ENCODE measurements around the gene PRTN3.
"Not testable (repeated sequence)": the region's sequence is repeated elsewhere in the genome, so short reads cannot be mapped to it uniquely, and the experiment has no call there.

Gene PRTN3

GRCh38 chr19:866769-867300 lies 26.0 kb downstream of the PRTN3 start:
- no peak for DNase-seq (ENCODE audit: low read depth)

GRCh38 chr19:867301-867793 lies 26.5 kb downstream of the PRTN3 start:
- DNase-seq (ENCODE audit: low read depth) = no peak

GRCh38 chr19:867855-868457 lies 27.2 kb downstream of the PRTN3 start:
- DNase-seq (ENCODE audit: low read depth) = no peak

- DNase-seq (ENCODE audit: low read depth) = no peak
These were observed 27.9 kb downstream of the PRTN3 start for GRCh38 chr19:868458-869244.

GRCh38 chr19:869245-870177 lies 28.7 kb downstream of the PRTN3 start:
- DNase-seq (ENCODE audit: low read depth) = peak; percentile 96

GRCh38 chr19:870314-870713 lies 29.5 kb downstream of the PRTN3 start:
- no peak for DNase-seq (ENCODE audit: low read depth)

- no peak for DNase-seq (ENCODE audit: low read depth)
These were observed 30.2 kb downstream of the PRTN3 start for GRCh38 chr19:870963-871401.

- DNase-seq (ENCODE audit: low read depth) = no peak
These were observed 30.9 kb downstream of the PRTN3 start for GRCh38 chr19:871446-872265.

GRCh38 chr19:872266-872951 lies 31.6 kb downstream of the PRTN3 start:
- peak; percentile 57 for DNase-seq (ENCODE audit: low read depth)

GRCh38 chr19:873084-873483 lies 32.3 kb downstream of the PRTN3 start:
- DNase-seq (ENCODE audit: low read depth) = peak; percentile 59

- no peak for DNase-seq (ENCODE audit: low read depth)
These were observed 32.8 kb downstream of the PRTN3 start for GRCh38 chr19:873561-874041.

- DNase-seq (ENCODE audit: low read depth) = no peak
These were observed 34.6 kb downstream of the PRTN3 start for GRCh38 chr19:875265-875879.

- DNase-seq (ENCODE audit: low read depth) = no peak
These were observed 35.3 kb downstream of the PRTN3 start for GRCh38 chr19:876089-876488.

GRCh38 chr19:876780-877314 lies 36.0 kb downstream of the PRTN3 start:
- no peak for DNase-seq (ENCODE audit: low read depth)

- not testable (repeated sequence) for DNase-seq (ENCODE audit: low read depth)
These were observed 37.3 kb downstream of the PRTN3 start for GRCh38 chr19:877992-878660.

- not testable (repeated sequence) for DNase-seq (ENCODE audit: low read depth)
These were observed 38.2 kb downstream of the PRTN3 start for GRCh38 chr19:878751-879561.

- no peak for DNase-seq (ENCODE audit: low read depth)
These were observed 39.1 kb downstream of the PRTN3 start for GRCh38 chr19:879711-880438.
